IMR-90 (cell line): ENCODE results near the gene VPS26C.
A peak's percentile ranks its signal among the peaks of the same experiment; 100 is the strongest.

Source experiments
- CEBPB ChIP-seq: IDR thresholded peaks from 2 replicates; pipeline ENCODE4 v1.6.1; 2012; ENCODE audit warnings: low read depth, low read length, improper control_type of control experiment
- NFE2L2 ChIP-seq: fragments of 150-350 bp; IDR thresholded peaks from 2 replicates; pipeline ENCODE4 v1.6.1; 2016; ENCODE audit warnings: low read depth, mild to moderate bottlenecking, low read length
- POLR2A ChIP-seq: IDR thresholded peaks from 2 replicates; pipeline ENCODE4 v1.6.1; 2012; ENCODE audit warnings: mild to moderate bottlenecking, low read depth, low read length
- TF ChIP-seq, protein P1 (sequence below): conservative IDR thresholded peaks from 2 replicates; pipeline ENCODE4 v1.5.1; 2012; ENCODE audit warnings: mild to moderate bottlenecking, low read depth, low read length, improper control_type of control experiment

DNA sequence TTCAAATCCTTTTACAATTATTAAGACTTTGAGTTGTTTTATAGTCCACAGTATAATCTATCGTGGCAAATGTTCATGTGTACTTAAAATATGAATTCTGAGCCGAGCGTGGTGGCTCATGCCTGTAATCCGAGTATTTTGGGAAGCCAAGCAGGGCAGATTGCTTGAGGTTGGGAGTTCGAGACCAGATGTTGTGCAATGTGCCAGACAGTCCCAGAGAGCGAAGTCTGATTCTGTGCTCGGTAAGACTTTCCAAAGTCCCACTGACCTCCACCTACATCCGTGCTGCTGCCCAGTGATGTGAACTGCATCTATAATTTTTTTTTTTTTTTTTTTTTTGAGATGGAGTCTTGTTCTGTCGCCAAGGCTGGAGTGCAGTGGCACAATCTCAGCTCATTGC lies 52.2 kb downstream of the VPS26C start:
- TF ChIP-seq, protein P1, sequence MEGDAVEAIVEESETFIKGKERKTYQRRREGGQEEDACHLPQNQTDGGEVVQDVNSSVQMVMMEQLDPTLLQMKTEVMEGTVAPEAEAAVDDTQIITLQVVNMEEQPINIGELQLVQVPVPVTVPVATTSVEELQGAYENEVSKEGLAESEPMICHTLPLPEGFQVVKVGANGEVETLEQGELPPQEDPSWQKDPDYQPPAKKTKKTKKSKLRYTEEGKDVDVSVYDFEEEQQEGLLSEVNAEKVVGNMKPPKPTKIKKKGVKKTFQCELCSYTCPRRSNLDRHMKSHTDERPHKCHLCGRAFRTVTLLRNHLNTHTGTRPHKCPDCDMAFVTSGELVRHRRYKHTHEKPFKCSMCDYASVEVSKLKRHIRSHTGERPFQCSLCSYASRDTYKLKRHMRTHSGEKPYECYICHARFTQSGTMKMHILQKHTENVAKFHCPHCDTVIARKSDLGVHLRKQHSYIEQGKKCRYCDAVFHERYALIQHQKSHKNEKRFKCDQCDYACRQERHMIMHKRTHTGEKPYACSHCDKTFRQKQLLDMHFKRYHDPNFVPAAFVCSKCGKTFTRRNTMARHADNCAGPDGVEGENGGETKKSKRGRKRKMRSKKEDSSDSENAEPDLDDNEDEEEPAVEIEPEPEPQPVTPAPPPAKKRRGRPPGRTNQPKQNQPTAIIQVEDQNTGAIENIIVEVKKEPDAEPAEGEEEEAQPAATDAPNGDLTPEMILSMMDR, result no peak
- TF ChIP-seq POLR2A (no peak), CEBPB (peak; percentile 39; the same call in 1 of the 2 replicates), NFE2L2 (no peak)
